HG02623 (cell line): ENCODE data around the gene HINT2.
A peak's percentile ranks its signal among the peaks of the same experiment; 100 is the strongest.

Source experiments
- ATAC-seq: cut with Tn5 transposase; IDR thresholded peaks from one replicate; pipeline ENCODE4 v1.9.1; 2021; ENCODE audit warnings: moderate library complexity; ENCODE audit not compliant: unreplicated experiment

The HINT2 gene

DNA sequence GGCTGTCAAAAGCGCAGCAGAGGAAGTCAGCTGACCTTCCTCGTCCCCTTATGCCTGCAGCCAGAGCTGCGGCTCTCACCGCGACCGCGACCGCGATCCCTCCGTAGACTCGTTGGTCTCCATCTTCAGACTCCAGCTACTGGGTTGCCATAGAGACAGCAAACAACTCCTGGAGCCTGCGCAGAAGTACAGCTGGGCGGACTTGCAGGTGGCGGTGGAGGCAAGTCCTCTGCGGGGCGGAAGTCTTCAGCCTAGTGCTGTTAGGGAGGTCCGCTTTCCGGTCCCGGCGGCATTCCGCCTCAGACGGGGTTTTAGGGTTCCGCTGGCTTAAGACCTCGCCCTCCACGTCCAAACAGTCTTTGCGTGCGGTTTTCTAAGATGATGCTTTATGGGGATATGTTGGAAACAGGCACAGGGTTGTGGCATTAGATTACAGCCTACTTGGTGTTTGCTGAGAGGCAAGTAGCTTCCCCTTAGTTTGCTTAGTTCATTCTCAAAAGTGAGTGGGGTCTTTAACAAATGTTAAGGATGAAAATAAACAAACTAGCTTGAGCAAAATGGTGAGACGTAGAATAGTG lies 2.7 kb downstream of the HINT2 start, which contains the start of gene SPAG8:
SPAG8 (minus strand) TSS at position 238 of the 578 bp plus-strand sequence; CDS start at position 123, 115 bp downstream.
- ATAC-seq, result peak; percentile 59

DNA sequence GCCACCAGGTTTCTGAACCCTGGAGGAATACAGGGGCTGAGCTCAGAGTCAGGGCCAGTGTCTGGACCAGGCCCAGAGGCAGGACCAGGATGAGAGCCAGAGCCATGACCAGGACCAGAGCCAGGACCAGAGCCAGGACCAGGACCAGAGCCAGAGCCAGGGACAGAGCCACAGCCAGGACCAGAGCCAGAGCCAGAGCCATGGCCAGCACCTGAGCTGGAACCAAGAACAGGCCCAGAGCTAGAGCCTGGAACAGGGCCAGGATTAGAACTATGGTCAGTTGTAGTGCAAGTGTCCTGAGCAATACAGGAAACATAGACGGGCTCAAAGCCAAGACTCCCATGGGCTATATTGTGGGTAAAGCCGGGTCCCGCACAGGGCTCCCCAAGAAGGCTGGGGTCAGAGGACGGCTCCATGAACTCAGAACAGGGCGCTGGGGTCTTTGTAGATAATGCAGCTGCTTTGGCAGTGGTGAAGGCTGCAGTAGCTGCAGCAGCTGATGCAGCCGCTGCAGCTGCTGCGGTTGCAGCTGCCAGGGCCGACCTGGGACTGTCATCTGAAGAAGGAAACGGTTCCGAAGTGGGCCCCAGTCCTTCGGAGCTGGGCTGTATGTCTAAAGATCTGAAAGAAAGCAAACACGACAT lies 3.3 kb downstream of the HINT2 start:
- no peak for ATAC-seq

DNA sequence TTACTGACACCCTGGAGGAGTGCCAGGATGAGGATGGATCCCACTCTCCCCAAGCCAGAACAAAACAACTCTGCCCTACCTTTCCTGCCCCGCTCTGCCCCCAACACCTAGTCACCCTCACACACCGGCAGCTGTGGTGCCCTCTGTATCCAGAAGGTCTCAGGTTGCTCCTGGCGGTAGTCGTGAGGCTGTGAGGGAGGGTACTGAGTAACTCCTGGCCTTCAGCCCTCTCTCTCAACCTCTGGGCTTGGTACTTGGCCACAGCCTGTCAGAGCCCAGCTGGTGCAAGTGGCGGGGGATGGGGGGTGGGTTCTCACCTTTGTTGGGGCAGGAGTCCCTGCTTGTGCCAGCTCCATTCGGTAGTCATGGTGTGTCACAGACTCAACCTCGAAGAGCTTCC lies 4.7 kb downstream of the HINT2 start:
- no peak for ATAC-seq

DNA sequence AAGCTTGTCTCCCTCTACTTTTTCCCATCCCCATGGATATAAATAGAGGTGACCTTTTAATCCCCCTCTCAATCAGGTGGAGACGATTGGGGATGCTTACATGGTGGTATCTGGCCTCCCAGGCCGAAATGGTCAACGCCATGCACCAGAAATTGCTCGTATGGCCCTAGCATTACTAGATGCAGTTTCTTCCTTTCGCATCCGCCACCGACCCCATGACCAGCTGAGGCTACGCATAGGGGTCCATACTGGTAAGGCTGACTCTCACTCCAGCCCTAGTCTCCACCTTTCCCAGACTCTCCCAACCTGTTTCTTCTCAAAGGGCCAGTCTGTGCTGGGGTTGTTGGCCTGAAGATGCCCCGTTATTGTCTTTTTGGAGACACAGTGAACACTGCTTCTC lies 6.4 kb downstream of the HINT2 start:
- ATAC-seq, result no peak

DNA sequence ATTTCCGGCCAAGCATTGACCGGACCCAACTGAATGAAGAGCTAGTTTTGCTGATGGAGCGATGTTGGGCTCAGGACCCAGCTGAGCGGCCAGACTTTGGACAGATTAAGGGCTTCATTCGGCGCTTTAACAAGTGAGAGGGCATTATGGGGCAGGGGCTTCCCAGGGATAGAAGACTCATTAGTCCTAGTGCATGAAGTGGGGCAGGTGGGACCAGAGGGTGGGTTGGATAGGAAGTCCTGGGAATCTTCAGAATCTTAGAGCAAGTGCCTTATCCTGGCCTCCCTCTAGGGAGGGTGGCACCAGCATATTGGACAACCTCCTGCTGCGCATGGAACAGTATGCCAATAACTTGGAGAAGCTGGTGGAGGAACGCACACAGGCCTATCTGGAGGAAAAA lies 8.7 kb downstream of the HINT2 start:
- ATAC-seq, result no peak

DNA sequence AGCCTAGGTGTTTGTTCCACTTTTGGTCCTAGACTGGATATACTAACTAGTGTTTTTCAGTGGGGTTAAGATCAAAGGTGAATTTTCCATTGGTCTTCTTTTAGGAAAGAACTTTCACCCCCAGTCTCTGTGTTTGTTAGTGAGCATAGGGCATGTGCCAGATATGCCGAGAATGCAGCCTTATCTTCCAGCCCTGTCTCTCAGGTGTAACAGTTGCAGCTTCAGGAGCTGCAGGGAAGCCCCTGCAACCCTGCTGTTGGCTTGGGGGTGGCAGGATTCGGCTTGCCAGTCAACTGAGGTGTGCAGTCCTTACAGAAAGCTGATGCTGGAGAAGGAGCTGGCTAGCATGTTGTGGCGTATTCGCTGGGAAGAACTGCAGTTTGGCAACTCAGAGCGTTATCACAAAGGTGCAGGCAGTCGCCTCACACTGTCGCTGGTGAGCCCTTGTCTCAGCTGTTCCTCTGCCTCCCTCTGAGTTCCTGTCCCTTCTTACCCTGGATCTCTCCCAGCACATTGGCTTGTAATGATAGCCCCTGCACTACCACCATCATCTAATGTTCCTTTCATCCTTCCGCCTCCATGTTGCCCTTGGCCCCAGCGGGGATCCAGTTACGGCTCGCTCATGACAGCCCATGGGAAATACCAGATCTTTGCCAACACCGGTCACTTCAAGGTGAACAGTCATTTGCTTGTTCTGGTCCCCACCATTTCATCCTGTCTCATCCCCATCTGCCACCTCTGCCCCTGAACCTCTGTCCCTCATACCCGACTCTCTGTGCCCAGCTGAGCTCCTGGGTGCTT lies 13.3 kb downstream of the HINT2 start:
- no peak for ATAC-seq

DNA sequence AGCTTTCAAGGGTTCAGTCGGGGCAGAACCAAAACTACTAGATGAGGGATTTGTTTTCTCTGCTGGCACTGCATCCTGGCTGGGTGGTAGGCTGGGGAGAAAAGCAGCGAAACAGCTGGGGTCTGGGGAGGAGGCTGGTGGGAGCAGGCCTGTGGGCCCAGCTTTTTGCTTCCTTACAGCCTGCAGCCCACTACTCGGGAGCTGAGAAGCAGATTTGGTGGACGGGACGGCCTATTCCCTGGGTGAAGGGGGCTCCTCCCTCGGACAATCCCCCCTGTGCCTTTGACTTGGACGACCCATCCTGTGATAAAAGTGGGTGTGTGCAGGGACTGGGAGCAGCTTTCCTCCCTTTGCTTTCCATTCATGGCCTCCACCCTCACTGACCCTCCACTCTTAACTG lies 14.3 kb downstream of the HINT2 start:
- ATAC-seq, result no peak

DNA sequence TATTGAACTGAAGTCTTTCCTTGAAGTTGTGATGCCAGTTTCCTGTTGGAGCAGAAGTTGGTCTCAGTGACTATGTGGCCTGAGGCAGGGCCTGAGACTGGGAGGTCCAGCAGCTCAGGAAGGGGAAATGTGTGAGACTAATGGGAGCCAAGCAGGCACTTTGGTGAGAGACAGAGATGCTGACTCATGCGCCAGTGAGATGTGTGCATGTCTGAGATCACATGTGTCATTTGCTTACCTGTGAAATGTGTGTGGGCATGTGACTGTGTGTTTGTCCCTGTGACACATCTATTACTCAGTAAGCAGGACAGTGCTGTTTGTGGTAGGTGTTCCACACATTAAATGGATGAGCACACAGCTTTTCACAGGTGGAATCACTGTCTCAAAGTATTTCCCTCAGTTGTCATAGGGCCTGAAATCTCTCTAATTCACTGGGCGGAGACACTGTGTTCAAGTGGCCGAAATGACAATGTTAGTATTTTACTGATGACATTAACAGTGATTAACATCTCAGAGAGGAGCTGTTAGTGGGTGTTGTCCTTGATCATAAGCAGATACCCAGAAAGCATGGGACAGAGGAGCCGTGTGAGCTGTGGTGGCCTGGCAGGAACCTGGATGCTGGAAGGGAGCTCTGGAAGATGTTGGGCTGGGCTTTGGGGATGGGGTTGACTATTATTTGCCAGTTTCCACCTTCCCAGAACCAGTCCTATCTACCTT lies 16.0 kb downstream of the HINT2 start:
- no peak for ATAC-seq

DNA sequence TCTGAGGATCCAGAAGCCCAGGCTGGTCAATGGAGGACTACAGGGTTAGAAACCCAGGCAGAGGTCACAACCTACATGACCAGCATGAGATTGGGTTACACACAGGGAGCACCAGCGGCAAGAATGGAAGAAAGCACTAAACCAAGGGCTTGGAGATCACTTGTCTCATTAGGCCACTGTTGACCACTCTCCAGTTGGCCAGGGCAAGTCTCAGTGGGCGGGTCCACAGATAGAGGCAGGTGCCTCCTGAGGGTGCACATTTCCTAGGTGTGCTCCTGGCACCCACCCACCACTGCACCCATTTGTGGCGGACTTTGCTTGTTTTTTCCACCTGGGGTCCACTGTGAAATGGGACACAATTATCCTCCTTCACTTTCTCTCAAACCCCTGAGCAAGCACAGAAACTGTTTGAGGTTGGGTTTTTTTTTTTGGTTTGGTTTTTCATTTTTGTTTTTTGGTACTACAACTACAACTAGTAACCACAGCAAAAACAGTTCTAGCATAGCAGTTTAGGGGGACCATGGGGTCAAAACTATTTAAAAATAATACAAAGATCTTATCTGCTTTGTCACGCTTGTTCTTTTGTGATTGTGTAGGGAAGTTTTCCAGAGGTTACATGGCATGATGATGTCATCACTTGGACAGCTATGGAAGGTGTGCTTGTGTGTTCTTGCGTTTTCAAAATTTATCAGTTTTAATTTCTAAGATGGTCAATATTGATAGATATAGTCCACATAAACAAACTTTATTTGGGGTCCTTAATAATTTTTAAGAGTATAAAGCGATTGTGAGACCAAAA lies 17.3 kb downstream of the HINT2 start:
- ATAC-seq, result no peak

DNA sequence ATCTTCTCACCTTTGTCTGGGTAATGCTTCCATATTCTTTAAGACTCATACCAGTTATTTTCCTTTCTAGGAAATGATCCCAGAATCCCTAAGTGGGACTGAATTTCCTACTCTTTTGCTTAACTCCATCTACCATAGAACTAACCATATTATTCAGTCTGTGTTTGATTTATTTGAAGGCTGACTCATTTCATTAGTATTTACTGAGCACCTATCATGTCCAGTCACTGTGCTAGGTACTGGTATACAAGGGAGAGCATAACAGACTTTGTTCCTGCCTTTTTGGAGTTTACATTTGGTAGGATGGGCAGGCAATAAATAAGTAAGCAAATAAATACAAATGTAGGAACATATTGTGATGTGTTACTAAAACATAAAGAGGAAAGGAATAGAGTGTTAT lies 19.1 kb downstream of the HINT2 start:
- ATAC-seq, result no peak

DNA sequence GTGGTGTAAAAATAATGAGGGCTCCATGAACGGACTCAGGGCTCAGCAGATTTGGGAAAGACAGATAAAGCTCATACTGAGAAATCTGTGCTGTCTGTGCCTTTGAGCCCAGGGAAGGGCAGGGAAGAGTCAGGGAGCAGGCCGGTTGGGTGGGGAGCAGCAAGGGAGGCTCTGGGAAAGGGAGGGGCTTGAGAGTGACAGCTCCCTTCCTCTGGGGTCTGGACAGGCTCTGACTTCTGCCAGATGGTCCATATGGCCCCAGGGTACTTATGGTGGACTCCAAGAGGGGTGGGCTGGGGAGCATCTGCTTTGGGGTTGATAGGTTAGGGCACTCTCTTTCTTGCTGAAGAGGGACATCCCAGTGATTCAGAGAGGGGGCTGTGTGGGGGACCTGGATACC lies 21.4 kb downstream of the HINT2 start:
- ATAC-seq, result no peak

DNA sequence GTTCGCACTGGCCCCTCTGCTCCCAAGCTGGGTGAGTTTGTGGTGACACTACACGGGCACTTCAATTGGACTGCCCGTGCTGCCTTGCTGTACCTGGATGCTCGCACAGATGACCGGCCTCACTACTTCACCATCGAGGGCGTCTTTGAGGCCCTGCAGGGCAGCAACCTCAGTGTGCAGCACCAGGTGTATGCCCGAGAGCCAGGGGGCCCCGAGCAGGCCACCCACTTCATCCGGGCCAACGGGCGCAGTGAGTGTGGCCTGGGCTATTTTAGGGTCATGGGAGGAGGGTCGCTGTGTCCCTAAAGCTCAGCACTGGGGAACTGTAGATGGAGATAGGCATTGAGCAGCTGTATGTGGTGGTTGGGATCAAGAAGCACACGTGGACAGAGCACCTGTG lies 22.0 kb downstream of the HINT2 start:
- ATAC-seq, result no peak

DNA sequence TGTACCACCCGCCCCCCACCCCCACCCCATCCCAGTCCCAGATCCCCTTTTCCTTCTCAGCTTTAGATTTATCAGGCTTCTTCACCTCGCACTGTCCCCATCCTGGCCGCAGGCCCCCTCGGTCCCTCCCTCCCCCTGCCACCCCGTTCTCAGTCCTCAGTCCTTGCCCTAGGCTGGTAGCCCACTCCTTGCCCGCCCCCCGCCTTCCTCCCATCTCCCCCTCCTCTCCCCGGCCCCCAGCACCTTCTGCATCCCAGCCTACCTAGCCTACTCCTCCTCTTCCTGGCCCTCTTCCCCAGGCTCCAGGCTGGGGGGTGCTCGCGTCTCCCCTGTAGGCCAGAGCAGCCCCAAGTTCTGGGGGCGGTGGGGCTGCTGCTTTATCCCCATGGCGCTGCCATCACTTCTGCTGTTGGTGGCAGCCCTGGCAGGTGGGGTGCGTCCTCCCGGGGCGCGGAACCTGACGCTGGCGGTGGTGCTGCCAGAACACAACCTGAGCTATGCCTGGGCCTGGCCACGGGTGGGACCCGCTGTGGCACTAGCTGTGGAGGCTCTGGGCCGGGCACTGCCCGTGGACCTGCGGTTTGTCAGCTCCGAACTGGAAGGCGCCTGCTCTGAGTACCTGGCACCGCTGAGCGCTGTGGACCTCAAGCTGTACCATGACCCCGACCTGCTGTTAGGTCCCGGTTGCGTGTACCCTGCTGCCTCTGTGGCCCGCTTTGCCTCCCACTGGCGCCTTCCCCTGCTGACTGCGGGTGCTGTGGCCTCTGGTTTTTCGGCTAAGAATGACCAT lies 22.6 kb downstream of the HINT2 start:
- ATAC-seq, result no peak

DNA sequence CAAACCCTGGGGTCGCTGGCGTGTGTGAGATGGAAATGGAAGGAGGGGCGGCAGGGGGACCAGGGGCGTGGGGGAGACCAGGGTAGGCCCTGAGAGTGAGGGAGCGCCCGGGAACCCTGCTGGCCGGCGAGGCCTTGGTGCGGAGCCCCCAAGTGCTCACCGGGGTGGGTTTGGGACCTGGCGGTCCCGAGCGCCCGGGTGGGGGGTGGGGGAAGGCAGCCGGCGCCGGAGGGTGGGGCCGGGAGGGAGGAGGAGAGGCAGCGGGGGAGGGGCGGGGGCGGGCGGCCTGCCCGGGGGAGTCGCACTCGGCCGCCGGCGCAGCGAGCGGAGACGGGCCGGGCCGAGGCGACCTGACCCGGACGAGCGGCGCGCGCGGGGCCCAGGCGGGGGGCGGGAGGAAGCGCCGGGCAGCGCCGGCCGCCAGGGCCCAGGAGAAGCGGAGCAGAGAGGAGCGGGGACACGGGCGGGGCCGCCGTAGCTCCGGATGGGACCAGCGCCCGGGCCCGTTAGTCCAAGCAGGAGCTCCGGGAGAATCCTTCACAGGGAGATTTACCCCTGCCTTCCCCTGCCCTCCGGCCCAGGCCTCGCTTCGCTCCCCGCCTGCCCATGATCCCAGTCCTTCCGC lies 23.4 kb downstream of the HINT2 start, which contains the start of gene NPR2:
NPR2 (plus strand) TSS at position 295 of the 625 bp plus-strand sequence. CDS start 818 bp downstream, outside the sequence.
- ATAC-seq, result no peak

DNA sequence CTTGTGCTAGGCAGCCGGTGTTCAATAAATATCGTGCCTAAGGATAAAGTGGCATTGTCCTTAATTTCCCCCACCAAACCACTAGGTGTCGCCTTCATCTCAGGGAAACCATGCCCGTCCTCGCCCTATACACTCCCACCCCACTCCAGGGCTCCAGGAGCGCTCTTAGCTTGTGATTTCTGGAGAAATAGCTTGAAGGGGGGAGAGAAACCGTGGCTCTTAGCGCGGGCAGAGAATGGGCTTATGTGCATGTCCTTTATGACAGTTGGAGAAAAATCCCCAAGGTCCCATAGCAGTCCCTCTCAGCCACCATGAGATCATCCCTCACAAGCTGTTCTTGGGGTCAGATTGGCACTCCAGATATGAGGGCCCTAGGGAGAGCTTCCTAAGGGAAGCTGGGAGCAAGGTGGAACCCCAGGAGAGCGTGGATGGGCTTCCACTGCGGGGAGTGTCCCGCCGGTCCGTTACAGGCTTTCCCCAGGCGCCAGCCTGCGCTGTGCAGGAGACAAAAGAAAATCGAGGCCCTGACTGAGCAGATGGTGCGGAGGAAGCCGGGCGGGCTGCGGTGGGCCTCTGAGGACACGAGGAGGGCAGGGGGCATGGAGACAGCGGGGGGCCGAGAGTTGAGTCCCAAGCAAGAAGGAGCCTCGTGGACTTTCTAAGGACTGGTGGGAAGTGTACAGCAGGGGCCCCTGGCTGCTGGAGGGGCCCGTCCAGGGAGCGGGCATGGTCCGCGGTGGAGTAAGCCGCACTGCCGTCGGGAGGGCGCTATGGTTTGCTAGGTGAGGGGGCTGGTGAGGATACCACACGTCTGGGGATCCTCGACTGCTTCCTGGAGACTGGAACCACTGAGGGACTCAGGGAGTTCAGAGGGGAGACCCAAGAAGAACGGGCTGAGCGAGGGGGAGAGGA lies 24.2 kb downstream of the HINT2 start:
- ATAC-seq, result no peak

DNA sequence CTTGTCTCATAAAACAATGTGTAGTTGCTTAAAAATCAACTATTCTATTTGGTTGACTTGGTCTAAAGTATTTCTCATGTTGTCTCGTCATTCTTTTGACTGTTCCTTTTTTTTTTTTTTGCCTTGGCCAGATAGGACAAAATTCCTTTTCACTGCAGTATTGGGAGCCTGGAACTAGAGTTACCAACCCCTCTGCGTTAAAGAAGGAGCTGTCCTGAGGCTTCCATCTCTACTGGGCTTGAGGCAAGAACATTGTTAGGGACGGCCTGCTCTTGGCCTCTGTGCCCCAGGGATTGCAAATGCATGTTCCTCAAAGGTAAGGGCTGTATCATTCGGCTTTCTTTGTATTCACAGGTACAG lies 24.8 kb downstream of the HINT2 start:
- no peak for ATAC-seq

DNA sequence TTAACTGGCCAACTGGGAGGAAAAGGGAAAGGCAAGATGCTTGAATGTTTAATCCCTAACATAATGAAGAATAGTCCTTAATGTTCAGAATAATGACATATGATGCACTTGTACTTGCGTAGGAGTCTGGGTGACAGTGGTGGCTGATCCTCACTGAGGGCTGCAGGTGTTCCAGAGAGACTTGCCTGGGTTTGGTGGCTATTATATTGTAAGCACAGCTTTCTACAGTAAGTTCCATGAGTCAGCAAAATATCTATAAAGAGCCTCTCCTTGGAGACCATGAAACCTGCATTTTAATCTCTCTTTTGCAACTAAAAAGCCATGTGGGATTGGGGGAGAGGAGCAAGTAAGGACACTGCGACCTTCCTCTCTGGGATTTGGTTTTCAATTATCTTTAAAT lies 25.3 kb downstream of the HINT2 start:
- ATAC-seq, result no peak

DNA sequence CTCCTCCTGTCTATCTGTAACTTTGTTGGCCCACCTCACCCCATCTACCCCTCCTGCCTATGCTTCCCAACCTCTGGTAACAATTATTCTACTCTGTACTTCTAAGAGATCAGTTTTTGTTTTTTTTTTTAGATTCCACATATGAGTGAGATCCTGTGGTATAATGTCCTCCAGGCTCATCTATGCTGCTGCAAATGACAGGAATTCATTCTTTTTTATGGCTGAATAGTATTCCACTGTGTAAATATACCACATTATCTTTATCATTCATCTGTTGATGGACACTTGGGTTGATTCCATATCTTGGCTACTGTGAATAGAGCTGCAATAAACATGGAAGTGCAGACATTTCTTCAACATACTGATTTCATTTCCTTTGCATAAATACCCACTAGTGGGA lies 31.4 kb downstream of the HINT2 start:
- ATAC-seq, result no peak
